ENCODE data around the gene ZDHHC20. TPM values are rescaled to one million over a fixed set of nuclear protein-coding genes. Genes with fewer than 3 reads are reported as not detected.

ZDHHC20 gene
- total RNA-seq, 4 donors from 2014 or later, result 37.9 to 88.1 (median 58.7) TPM

DNA sequence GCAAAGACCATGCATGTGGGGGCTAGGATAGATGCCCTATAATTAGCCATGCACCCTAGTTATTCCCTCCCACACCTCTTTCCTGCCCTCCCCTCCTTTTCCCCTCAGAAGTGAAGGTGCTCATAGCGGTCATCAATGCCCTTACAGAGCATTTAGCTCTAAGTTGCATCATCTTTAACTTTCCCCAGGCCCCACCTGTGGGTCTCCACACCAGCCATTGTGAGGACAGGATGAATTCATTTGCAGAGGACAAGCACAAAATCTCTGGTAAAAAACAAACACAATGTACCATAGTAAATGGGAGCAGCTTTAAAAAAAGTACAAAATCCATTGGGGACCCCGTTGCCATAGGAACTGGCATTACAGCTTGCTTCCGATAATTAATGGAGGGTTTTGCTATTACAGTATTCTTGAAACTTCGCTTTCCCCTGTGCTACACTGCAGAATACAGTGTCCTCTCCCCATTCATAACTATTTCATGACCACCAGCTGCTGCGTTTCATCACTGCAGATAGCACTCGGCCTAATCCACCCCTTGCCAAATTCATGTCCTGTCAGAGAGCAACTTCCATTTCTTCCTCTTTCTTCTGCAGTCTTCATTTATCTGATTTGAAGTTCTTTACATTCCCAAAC lies 110.5 kb downstream of the ZDHHC20 start:
- TF ChIP-seq, protein P1, sequence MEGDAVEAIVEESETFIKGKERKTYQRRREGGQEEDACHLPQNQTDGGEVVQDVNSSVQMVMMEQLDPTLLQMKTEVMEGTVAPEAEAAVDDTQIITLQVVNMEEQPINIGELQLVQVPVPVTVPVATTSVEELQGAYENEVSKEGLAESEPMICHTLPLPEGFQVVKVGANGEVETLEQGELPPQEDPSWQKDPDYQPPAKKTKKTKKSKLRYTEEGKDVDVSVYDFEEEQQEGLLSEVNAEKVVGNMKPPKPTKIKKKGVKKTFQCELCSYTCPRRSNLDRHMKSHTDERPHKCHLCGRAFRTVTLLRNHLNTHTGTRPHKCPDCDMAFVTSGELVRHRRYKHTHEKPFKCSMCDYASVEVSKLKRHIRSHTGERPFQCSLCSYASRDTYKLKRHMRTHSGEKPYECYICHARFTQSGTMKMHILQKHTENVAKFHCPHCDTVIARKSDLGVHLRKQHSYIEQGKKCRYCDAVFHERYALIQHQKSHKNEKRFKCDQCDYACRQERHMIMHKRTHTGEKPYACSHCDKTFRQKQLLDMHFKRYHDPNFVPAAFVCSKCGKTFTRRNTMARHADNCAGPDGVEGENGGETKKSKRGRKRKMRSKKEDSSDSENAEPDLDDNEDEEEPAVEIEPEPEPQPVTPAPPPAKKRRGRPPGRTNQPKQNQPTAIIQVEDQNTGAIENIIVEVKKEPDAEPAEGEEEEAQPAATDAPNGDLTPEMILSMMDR (IDR thresholded peaks at IDR 0.05; ENCODE audit: low read depth), result no peak

DNA sequence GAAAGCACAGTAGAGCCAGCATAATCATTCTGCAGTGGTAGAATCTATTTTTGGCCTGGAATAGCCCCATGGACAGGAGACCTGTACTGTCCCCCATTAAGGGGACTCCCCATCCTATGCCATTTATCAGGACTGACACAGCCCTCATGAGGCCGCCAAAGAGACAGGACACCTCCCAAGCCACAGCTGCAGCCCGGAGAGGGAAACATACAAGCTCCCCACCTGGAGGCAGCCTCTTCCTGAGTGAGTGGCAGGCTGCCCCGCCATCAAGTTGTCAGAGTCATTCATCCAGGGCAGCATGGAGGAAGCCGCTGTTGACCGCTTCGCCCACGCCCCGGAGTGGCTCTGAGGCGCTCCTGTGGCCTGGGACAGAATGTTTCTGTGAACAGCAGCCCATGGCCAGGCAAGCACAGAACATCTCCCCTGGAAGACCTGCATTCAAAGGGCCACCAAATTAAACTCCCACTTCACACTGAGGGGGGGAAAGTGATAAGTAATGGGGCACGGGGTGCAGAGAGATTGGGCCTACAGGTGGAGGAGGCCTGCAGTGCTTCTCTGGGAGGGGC lies 111.3 kb downstream of the ZDHHC20 start:
- TF ChIP-seq, protein P1 (IDR thresholded peaks at IDR 0.05; ENCODE audit: low read depth), result no peak

DNA sequence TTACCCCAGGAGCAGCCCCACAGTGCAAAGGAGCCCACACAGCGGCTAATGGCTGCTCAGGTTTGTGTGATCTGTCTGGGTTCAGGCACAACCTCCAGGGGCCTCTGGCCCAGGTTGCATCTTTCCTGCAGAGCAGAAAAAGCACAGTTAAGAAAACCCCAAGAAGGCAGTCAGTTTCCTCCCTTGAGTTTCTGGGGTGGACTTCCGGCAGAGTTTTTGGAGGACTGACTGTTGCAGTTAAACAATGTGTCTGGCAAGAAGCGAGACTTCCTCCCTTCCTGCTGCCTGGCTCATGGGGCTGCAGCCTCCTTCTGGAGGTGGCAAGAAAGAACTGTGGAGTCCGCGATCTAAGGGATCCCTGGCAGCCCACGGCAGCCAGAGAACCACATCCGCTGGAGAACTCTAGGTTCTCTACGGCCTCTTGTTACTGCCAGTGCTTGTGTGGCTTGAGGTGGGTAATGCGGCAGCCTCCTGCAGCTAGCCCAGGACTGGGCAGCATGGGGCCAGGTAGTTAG lies 114.4 kb downstream of the ZDHHC20 start:
- TF ChIP-seq, protein P1 (IDR thresholded peaks at IDR 0.05; ENCODE audit: low read depth), result no peak

DNA sequence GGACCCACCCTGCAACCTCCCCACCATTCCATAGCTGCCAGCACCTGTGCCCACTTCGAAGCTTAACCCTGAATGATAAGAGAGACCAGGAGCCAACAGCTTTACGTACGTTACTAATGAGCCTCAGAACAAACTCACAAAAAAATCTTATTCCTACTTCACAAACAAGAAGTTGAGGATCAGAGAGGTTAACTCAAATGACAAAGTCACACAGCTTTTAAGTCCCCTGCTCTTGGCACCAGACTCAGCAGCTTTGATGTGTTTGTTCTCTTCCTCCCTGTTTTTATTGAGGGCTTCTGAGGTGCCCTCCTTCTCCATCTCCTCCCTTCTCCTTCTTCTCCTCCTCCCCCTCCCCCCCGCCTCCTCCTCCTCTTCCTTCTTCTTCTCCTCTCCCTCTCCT lies 115.4 kb downstream of the ZDHHC20 start:
- TF ChIP-seq, protein P1 (IDR thresholded peaks at IDR 0.05; ENCODE audit: low read depth), result no peak

DNA sequence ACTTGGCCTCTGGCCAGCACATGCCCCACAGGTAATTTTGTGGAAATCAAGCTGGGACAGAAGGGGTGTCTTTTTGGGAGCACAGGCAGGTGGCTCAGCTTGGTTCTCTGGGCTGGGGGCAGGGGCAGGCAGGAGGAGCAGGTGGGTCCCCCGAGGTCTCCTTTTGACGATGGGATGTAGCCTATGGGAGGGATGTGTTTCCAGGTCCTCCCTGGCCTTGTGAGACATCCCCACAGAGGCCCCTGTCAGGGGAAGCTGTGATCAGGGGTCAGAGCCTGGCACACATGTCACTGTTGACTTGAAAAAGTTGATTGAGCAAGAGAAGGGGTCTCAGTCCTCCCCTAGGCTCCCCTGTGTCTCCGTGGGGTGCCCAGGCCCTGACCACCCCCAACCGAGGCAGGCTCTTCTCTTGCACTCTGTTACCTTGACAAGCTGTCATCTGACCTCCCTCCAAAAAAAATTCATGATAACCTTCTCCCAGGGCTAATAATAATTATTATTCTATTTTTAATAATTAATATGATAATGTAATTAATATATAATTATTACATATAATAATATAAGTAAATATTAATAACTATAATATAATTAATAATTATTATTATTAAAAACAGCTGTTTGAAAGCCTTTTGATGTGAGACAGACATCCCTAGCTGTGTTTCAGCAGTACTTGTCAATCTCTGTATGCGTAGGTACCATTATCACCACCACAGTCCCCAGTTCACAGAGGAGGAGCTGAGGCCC lies 116.2 kb downstream of the ZDHHC20 start:
- TF ChIP-seq, protein P1 (IDR thresholded peaks at IDR 0.05; ENCODE audit: low read depth), result no peak

DNA sequence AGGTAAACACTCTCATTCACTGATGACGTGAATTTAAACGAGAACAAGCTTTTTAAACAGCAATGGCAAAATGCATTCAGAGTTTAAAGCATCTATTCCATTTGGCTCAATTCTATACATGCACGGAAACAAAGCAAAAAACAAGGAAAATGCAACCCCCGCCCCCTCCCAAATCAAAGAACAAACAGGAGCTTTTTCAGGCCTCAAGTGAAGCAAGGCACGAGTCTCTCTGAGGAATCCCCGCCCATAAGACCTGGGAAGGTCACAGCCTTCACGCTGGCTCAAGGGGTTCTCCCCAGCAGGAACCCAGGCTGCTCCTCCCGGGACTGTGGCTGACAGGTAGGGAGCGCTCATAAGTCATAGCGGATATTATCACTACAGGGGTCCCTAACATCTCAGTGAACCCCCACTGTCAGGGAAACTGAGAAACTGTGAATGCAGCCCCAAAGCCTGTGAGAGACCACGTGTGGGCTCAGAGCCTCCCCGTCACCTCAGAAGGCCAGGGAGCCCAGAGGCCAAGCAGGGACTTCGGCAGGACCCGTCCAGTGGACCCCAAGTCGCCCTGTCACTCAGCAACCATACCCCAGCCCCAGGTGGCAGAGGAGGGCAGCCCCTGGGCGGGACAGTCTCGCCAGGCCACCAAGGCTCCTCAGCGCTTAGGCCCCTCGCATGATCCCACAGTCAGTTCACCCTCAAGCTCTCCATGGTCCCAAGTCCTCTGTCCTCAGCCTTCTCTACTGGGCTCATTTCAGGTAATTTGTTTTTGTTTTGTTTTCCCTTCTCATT lies 117.3 kb downstream of the ZDHHC20 start:
- TF ChIP-seq, protein P1 (IDR thresholded peaks at IDR 0.05; ENCODE audit: low read depth), result no peak

Data from subcutaneous adipose tissue (tissue), 4 donors.